ENCODE results near the gene FEM1A.

DNA sequence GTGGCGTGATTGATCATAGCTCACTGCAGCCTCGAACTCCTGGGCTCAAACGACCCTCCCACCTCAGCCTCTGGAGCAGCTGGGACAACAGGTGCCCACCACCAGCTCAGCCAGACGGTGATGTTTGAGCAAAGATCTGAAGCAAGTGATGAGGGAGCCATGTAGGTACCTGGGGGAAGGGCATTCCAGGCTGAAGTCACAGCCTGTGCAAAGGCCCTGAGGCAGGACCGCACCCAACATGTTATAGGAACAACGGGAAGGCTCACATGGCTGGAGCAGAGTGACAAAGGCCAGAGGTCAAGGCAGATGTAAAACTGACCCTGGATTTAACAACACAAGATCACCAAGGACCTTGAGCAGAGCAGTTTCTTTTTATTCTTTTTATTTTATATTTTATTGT, 14.8 kb downstream of the FEM1A start:
- TF ChIP-seq POLR2AphosphoS5 (IDR thresholded peaks at IDR 0.05; ENCODE audit: low read depth, low read length) (no peak), SIN3A (IDR thresholded peaks at IDR 0.05; ENCODE audit: borderline replicate concordance, insufficient read depth, low read depth, low read length) (no peak), TCF7L2 (IDR thresholded peaks at IDR 0.05; ENCODE audit: low read depth, low read length) (no peak)
- TF ChIP-seq, protein P1, sequence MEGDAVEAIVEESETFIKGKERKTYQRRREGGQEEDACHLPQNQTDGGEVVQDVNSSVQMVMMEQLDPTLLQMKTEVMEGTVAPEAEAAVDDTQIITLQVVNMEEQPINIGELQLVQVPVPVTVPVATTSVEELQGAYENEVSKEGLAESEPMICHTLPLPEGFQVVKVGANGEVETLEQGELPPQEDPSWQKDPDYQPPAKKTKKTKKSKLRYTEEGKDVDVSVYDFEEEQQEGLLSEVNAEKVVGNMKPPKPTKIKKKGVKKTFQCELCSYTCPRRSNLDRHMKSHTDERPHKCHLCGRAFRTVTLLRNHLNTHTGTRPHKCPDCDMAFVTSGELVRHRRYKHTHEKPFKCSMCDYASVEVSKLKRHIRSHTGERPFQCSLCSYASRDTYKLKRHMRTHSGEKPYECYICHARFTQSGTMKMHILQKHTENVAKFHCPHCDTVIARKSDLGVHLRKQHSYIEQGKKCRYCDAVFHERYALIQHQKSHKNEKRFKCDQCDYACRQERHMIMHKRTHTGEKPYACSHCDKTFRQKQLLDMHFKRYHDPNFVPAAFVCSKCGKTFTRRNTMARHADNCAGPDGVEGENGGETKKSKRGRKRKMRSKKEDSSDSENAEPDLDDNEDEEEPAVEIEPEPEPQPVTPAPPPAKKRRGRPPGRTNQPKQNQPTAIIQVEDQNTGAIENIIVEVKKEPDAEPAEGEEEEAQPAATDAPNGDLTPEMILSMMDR (IDR thresholded peaks at IDR 0.05), result no peak
- TF ChIP-seq, protein P2, sequence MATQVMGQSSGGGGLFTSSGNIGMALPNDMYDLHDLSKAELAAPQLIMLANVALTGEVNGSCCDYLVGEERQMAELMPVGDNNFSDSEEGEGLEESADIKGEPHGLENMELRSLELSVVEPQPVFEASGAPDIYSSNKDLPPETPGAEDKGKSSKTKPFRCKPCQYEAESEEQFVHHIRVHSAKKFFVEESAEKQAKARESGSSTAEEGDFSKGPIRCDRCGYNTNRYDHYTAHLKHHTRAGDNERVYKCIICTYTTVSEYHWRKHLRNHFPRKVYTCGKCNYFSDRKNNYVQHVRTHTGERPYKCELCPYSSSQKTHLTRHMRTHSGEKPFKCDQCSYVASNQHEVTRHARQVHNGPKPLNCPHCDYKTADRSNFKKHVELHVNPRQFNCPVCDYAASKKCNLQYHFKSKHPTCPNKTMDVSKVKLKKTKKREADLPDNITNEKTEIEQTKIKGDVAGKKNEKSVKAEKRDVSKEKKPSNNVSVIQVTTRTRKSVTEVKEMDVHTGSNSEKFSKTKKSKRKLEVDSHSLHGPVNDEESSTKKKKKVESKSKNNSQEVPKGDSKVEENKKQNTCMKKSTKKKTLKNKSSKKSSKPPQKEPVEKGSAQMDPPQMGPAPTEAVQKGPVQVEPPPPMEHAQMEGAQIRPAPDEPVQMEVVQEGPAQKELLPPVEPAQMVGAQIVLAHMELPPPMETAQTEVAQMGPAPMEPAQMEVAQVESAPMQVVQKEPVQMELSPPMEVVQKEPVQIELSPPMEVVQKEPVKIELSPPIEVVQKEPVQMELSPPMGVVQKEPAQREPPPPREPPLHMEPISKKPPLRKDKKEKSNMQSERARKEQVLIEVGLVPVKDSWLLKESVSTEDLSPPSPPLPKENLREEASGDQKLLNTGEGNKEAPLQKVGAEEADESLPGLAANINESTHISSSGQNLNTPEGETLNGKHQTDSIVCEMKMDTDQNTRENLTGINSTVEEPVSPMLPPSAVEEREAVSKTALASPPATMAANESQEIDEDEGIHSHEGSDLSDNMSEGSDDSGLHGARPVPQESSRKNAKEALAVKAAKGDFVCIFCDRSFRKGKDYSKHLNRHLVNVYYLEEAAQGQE (IDR thresholded peaks at IDR 0.05; ENCODE audit: insufficient read depth in 1 of 2, low read depth in 2 of 2, low read length in 1 of 2), result no peak
